Ishikawa (cell line): ENCODE data around the gene LUZP4.

Experiments
- CEBPB ChIP-seq: IDR thresholded peaks from 2 replicates; pipeline ENCODE4 v1.6.1; 2012
- CREB1 ChIP-seq: IDR thresholded peaks from 2 replicates; pipeline ENCODE4 v1.6.1; 2012; ENCODE audit warnings: low read depth
- EGR1 ChIP-seq: IDR thresholded peaks from 2 replicates; pipeline ENCODE4 v1.6.1; 2012
- EP300 ChIP-seq: IDR thresholded peaks from 2 replicates; pipeline ENCODE4 v1.6.1; 2012; ENCODE audit warnings: borderline replicate concordance
- FOXM1 ChIP-seq: IDR thresholded peaks from 2 replicates; pipeline ENCODE4 v1.6.1; 2012; ENCODE audit warnings: low read depth, borderline replicate concordance
- MAX ChIP-seq: IDR thresholded peaks from 2 replicates; pipeline ENCODE4 v1.6.1; 2012
- NFIC ChIP-seq: IDR thresholded peaks from 2 replicates; pipeline ENCODE4 v1.6.1; 2012
- RAD21 ChIP-seq: IDR thresholded peaks from 2 replicates; pipeline ENCODE4 v1.6.1; 2012; ENCODE audit warnings: low read depth
- REST ChIP-seq: IDR thresholded peaks from 2 replicates; pipeline ENCODE4 v1.6.1; 2012; ENCODE audit warnings: low read depth, mild to moderate bottlenecking
- TAF1 ChIP-seq: IDR thresholded peaks from 2 replicates; pipeline ENCODE4 v1.6.1; 2012; ENCODE audit warnings: low read depth, mild to moderate bottlenecking
- TCF12 ChIP-seq: IDR thresholded peaks from 2 replicates; pipeline ENCODE4 v1.6.1; 2012; ENCODE audit warnings: low read depth
- TEAD4 ChIP-seq: IDR thresholded peaks from 2 replicates; pipeline ENCODE4 v1.6.1; 2012
- USF1 ChIP-seq: IDR thresholded peaks from 2 replicates; pipeline ENCODE4 v1.6.1; 2012
- YY1 ChIP-seq: IDR thresholded peaks from 2 replicates; pipeline ENCODE4 v1.6.1; 2012; ENCODE audit warnings: low read depth
- ZBTB7A ChIP-seq: IDR thresholded peaks from 2 replicates; pipeline ENCODE4 v1.6.1; 2012; ENCODE audit warnings: low read depth

The LUZP4 gene

GRCh38 chrX:115339441-115340025, 50.0 kb downstream of the LUZP4 start:
- TF ChIP-seq NFIC (no peak), MAX (no peak), ZBTB7A (no peak), CREB1 (no peak), REST (no peak), TAF1 (no peak), RAD21 (no peak), CEBPB (no peak), TEAD4 (no peak), USF1 (no peak), FOXM1 (no peak), EGR1 (no peak), TCF12 (no peak), YY1 (no peak), EP300 (no peak)

GRCh38 chrX:115341421-115341820, 51.9 kb downstream of the LUZP4 start:
- TF ChIP-seq TAF1, result no peak

GRCh38 chrX:115344885-115345614, 55.5 kb downstream of the LUZP4 start:
- TF ChIP-seq TAF1 (no peak), REST (no peak), CEBPB (peak; percentile 9; the same call in 1 of the 2 replicates), EGR1 (no peak), YY1 (no peak), MAX (no peak), USF1 (no peak), TEAD4 (peak; percentile 50; the same call in 1 of the 2 replicates), CREB1 (no peak), RAD21 (no peak), ZBTB7A (no peak), FOXM1 (no peak), EP300 (no peak), NFIC (peak; percentile 71), TCF12 (no peak)

- no peak for TF ChIP-seq TAF1
- TF ChIP-seq EGR1, result no peak
- TF ChIP-seq TEAD4, result no peak
- TF ChIP-seq FOXM1, result no peak
- TF ChIP-seq CREB1, result no peak
- no peak for TF ChIP-seq NFIC
- TF ChIP-seq CEBPB, result no peak
- no peak for TF ChIP-seq YY1
- no peak for TF ChIP-seq MAX
- no peak for TF ChIP-seq ZBTB7A
Observed at GRCh38 chrX:115345615-115346014, 56.1 kb downstream of the LUZP4 start.

- TF ChIP-seq MAX (no peak), RAD21 (no peak), FOXM1 (no peak)
Observed at GRCh38 chrX:115348446-115349225, 59.1 kb downstream of the LUZP4 start.
